ENCODE results near the gene NDUFB7.

NDUFB7 gene

GRCh38 chr19:14530506-14530905 lies 41.4 kb downstream of the NDUFB7 start:
- H3K9ac ChIP-seq = peak overlapping the region; percentile 69 to 86 (median 82); a peak in 21 of 22 replicates
- peaks cover 5 to 46% (median 17%) of the 10 kb centered on the region in 11 experiments; a peak in 15 of 22 replicates for H4K20me1 ChIP-seq

GRCh38 chr19:14530005-14530348 lies 41.9 kb downstream of the NDUFB7 start:
- H4K20me1 ChIP-seq = peaks cover 3 to 44% (median 17%) of the 10 kb centered on the region in 11 experiments; a peak in 15 of 22 replicates
- peaks cover 33 to 47% (median 42%) of the 10 kb centered on the region in 10 experiments for H3K4me1 ChIP-seq
- peak overlapping the region; percentile 69 to 86 (median 82) for H3K9ac ChIP-seq
- H3K4me3 ChIP-seq = peak overlapping the region; percentile 70 to 87 (median 76)
- H3K9me3 ChIP-seq (replicated peaks in 1 of 11) = no peaks in the 10 kb centered on the region
- no peaks in the 10 kb centered on the region for H3K27me3 ChIP-seq
- peak overlapping the region; percentile 45 to 86 (median 77); a peak in 21 of 22 replicates for H3K27ac ChIP-seq
- H3K4me2 ChIP-seq = peak overlapping the region; percentile 84 to 99 (median 90)
- TF ChIP-seq Cebpa-rat (IDR thresholded peaks at IDR 0.05) = peak in 5 of 11 experiments; percentile 28 to 81 (median 44); a peak in 6 of 22 replicates
- H3K36me3 ChIP-seq = peaks cover 0 to 24% (median 8%) of the 10 kb centered on the region in 11 experiments; a peak in 16 of 22 replicates

More at GRCh38 chr19:14530506-14530905, 41.4 kb downstream of the NDUFB7 start:
- no peaks in the 10 kb centered on the region for H3K27me3 ChIP-seq
- peak overlapping the region; percentile 84 to 99 (median 90) for H3K4me2 ChIP-seq
- H3K27ac ChIP-seq = peak overlapping the region; percentile 4 to 86 (median 77); a peak in 19 of 22 replicates
- no peaks in the 10 kb centered on the region for H3K9me3 ChIP-seq (replicated peaks in 1 of 11)
- no peak for TF ChIP-seq Cebpa-rat (IDR thresholded peaks at IDR 0.05)
- peak overlapping the region; percentile 70 to 87 (median 76) for H3K4me3 ChIP-seq
- H3K4me1 ChIP-seq = peaks cover 35 to 49% (median 45%) of the 10 kb centered on the region in 10 experiments
- peaks cover 0 to 25% (median 10%) of the 10 kb centered on the region in 11 experiments; a peak in 16 of 22 replicates for H3K36me3 ChIP-seq

GRCh38 chr19:14529254-14530004 lies 42.4 kb downstream of the NDUFB7 start, which contains the start of gene TECR:
TECR (plus strand) TSS chr19:14529594; CDS start chr19:14529697, 103 bp downstream.
- Histone ChIP-seq H4K20me1 (peaks cover 0 to 39% (median 12%) of the 10 kb centered on the region in 11 experiments; a peak in 14 of 22 replicates), H3K4me1 (peaks cover 31 to 41% (median 38%) of the 10 kb centered on the region in 10 experiments), H3K27me3 (no peaks in the 10 kb centered on the region), H3K36me3 (peaks cover 0 to 19% (median 3%) of the 10 kb centered on the region in 11 experiments; a peak in 15 of 22 replicates), H3K4me2 (peak within 1 kb of the TSS; percentile 87 to 99 (median 92)), H3K27ac (peak within 1 kb of the TSS; percentile 45 to 86 (median 77); a peak in 21 of 22 replicates), H3K9ac (peak within 1 kb of the TSS; percentile 69 to 86 (median 82)), H3K9me3 (replicated peaks in 1 of 11) (no peaks in the 10 kb centered on the region), H3K4me3 (peak within 1 kb of the TSS; percentile 70 to 87 (median 76))
- TF ChIP-seq Cebpa-rat (IDR thresholded peaks at IDR 0.05) = no peak

GRCh38 chr19:14528419-14529253 lies 43.2 kb downstream of the NDUFB7 start:
- Histone ChIP-seq H3K36me3 (peaks cover 0 to 11% (median 0%) of the 10 kb centered on the region in 11 experiments; a peak in 3 of 22 replicates), H4K20me1 (peaks cover 0 to 34% (median 12%) of the 10 kb centered on the region in 11 experiments; a peak in 14 of 22 replicates), H3K4me1 (peaks cover 35 to 47% (median 40%) of the 10 kb centered on the region in 10 experiments), H3K4me2 (peak overlapping the region; percentile 78 to 93 (median 89)), H3K9ac (peak overlapping the region; percentile 64 to 86 (median 77)), H3K27me3 (no peaks in the 10 kb centered on the region), H3K4me3 (peak overlapping the region; percentile 57 to 87 (median 76)), H3K27ac (peak overlapping the region in 10 of 11 experiments; percentile 47 to 80 (median 74); a peak in 20 of 22 replicates), H3K9me3 (replicated peaks in 1 of 11) (no peaks in the 10 kb centered on the region)
- TF ChIP-seq Cebpa-rat (IDR thresholded peaks at IDR 0.05) = no peak

GRCh38 chr19:14526423-14526822 lies 45.4 kb downstream of the NDUFB7 start:
- no peak overlapping the region for H3K27ac ChIP-seq
- TF ChIP-seq Cebpa-rat (IDR thresholded peaks at IDR 0.05) = no peak
- no peaks in the 10 kb centered on the region for H3K36me3 ChIP-seq
- H3K4me3 ChIP-seq = no peak overlapping the region
- H4K20me1 ChIP-seq = peaks cover 0 to 16% (median 9%) of the 10 kb centered on the region in 11 experiments; a peak in 11 of 22 replicates
- H3K9ac ChIP-seq = 0 out of 22 replicates have a peak overlapping the region, but pooled peaks of 1 of the 11 experiments have one; percentile 3
- H3K27me3 ChIP-seq = no peaks in the 10 kb centered on the region
- H3K9me3 ChIP-seq (replicated peaks in 1 of 11) = no peaks in the 10 kb centered on the region
- peaks cover 33 to 48% (median 46%) of the 10 kb centered on the region in 10 experiments for H3K4me1 ChIP-seq
- H3K4me2 ChIP-seq = no peak overlapping the region

- peaks cover 0 to 9% (median 3%) of the 10 kb centered on the region in 11 experiments; a peak in 10 of 22 replicates for H4K20me1 ChIP-seq
Measured at GRCh38 chr19:14525729-14526128, 46.1 kb downstream of the NDUFB7 start.

GRCh38 chr19:14520543-14520942 lies 51.3 kb downstream of the NDUFB7 start:
- Histone ChIP-seq H3K4me1 (peaks cover 52 to 61% (median 58%) of the 10 kb centered on the region in 10 experiments), H3K4me3 (no peak overlapping the region), H3K9ac (peak overlapping the region in 1 of 11 experiments; percentile 64; a peak in 1 of 22 replicates), H3K27ac (peak overlapping the region in 6 of 11 experiments; percentile 76 to 83 (median 78); a peak in 11 of 22 replicates), H3K4me2 (peak overlapping the region in 8 of 11 experiments; percentile 75 to 96 (median 82); a peak in 11 of 22 replicates), H4K20me1 (peaks cover 21 to 26% (median 25%) of the 10 kb centered on the region in 11 experiments), H3K36me3 (peaks cover 12 to 19% (median 17%) of the 10 kb centered on the region in 11 experiments), H3K9me3 (replicated peaks in 1 of 11) (no peaks in the 10 kb centered on the region), H3K27me3 (no peaks in the 10 kb centered on the region)
- no peak for TF ChIP-seq Cebpa-rat (IDR thresholded peaks at IDR 0.05)

More at GRCh38 chr19:14525729-14526128, 46.1 kb downstream of the NDUFB7 start:
- no peaks in the 10 kb centered on the region for H3K36me3 ChIP-seq
- H3K27ac ChIP-seq = no peak overlapping the region
- no peak for TF ChIP-seq Cebpa-rat (IDR thresholded peaks at IDR 0.05)
- H3K9ac ChIP-seq = no peak overlapping the region
- no peaks in the 10 kb centered on the region for H3K9me3 ChIP-seq (replicated peaks in 1 of 11)
- no peak overlapping the region for H3K4me3 ChIP-seq
- H3K27me3 ChIP-seq = no peaks in the 10 kb centered on the region
- no peak overlapping the region for H3K4me2 ChIP-seq
- peaks cover 26 to 42% (median 39%) of the 10 kb centered on the region in 10 experiments for H3K4me1 ChIP-seq

GRCh38 chr19:14519860-14520407 lies 51.9 kb downstream of the NDUFB7 start:
- Histone ChIP-seq H3K4me1 (peaks cover 58 to 67% (median 64%) of the 10 kb centered on the region in 10 experiments), H3K27ac (peak overlapping the region; percentile 58 to 83 (median 77); a peak in 20 of 22 replicates), H3K4me3 (no peak overlapping the region), H3K9ac (peak overlapping the region in 9 of 11 experiments; percentile 2 to 64 (median 34); a peak in 10 of 22 replicates), H3K36me3 (peaks cover 18 to 26% (median 23%) of the 10 kb centered on the region in 11 experiments), H3K27me3 (no peaks in the 10 kb centered on the region), H4K20me1 (peaks cover 27 to 32% (median 31%) of the 10 kb centered on the region in 11 experiments), H3K9me3 (replicated peaks in 1 of 11) (no peaks in the 10 kb centered on the region), H3K4me2 (peak overlapping the region; percentile 55 to 96 (median 79))
- TF ChIP-seq Cebpa-rat (IDR thresholded peaks at IDR 0.05) = no peak

Measured in BLaER1 treated with 17β-estradiol and CSF1 and Interleukin-3, amounts not matched to agents 10 nM and 100 nM (cell line).